HepG2 (cell line): Measurements from ENCODE around the gene ANXA11. TPM values are rescaled to one million over a fixed set of nuclear protein-coding genes. Genes with fewer than 3 reads are reported as not detected.

Source experiments
- ATAC-seq: fragments of 200-7000 bp; cut with Tn5 transposase; 3 replicates; pipeline ENCODE4 v1.9.1; 2020; ENCODE audit warnings: mild to moderate bottlenecking, moderate library complexity
- BruUV-seq: library from RNA; stranded (reverse); fragments of 400-500 nt; replicated peaks from 2 replicates; lab custom pipeline; 2021; lab: Mats Ljungman, UMichigan
- CTCF ChIA-PET: fragments of 300-600 bp; formaldehyde crosslinking; extraction: SDS; loops from one replicate; lab custom pipeline; 2021; ENCODE audit warnings: low total read pairs, inconsistent platforms, low intra/inter-chr PET ratio; lab: Yijun Ruan, JAX
- POLR2A ChIA-PET: fragments of 350-600 bp; sonication (Branson Sonifier 250); formaldehyde crosslinking; loops from one replicate; lab custom pipeline; 2020; ENCODE audit warnings: antibody characterized with exemption, inconsistent platforms; lab: Yijun Ruan, JAX
- DNase-seq: peaks from one replicate; pipeline ENCODE4 v3.0.0-alpha.2; 2015; ENCODE audit warnings: low spot score
- FAIRE-seq: peaks from 3 replicates; lab custom pipeline; 2011; peaks lifted over from hg19 to GRCh38; lab: Jason Lieb, UNC
- H2AFZ ChIP-seq: one replicate; pipeline ENCODE4 v1.6.1; 2011; ENCODE audit warnings: low read length, inconsistent platforms
- H3K27ac ChIP-seq: fragments of 300-600 bp; 3 replicates; pipeline ENCODE4 v1.8.0; 2011; ENCODE audit warnings: mixed run types, mild to moderate bottlenecking, mixed read lengths, low read length, inconsistent platforms; ENCODE audit not compliant: insufficient read depth; ENCODE audit errors: extremely low read length
- H3K27me3 ChIP-seq, 2 experiments: fragments of 200-600 bp in 1 of 2; 2 replicates in 1 of 2; 3 replicates in 1 of 2; pipeline versions ENCODE4 v1.6.0 to v1.8.0; 2011; ENCODE audit warnings: low read length in 2 of 2, mild to moderate bottlenecking in 2 of 2, moderate library complexity in 2 of 2, inconsistent platforms in 1 of 2; ENCODE audit not compliant: insufficient read depth in 2 of 2, control insufficient read depth in 1 of 2
- H3K36me3 ChIP-seq, 2 experiments: fragments of 200-600 bp in 1 of 2; replicated peaks in 1 of 2; 2 replicates in 1 of 2; 3 replicates in 1 of 2; pipeline versions ENCODE4 v1.5.1 to v1.8.0; 2011; ENCODE audit warnings: low read length in 2 of 2, inconsistent platforms in 1 of 2; ENCODE audit not compliant: insufficient read depth in 2 of 2, control insufficient read depth in 1 of 2
- H3K4me1 ChIP-seq: 2 replicates; pipeline ENCODE4 v1.5.1; 2012; ENCODE audit warnings: low read length, inconsistent platforms; ENCODE audit not compliant: insufficient read depth
- H3K4me2 ChIP-seq: 2 replicates; pipeline ENCODE4 v1.6.0; 2011; ENCODE audit warnings: low read depth, low read length, inconsistent platforms
- H3K4me3 ChIP-seq, 3 experiments: fragments of 200-600 bp in 1 of 3; sonication (generic), shearing (Covaris generic) in 1 of 3; replicated peaks in 1 of 3; 2 replicates each; pipeline ENCODE4 v1.5.1; 2011 to 2016; ENCODE audit warnings: low read length in 3 of 3, inconsistent platforms in 2 of 3, low read depth in 2 of 3, mild to moderate bottlenecking in 2 of 3, control low read depth in 1 of 3, mixed read lengths in 1 of 3; ENCODE audit not compliant: insufficient read depth in 1 of 3
- H3K79me2 ChIP-seq: one replicate; pipeline ENCODE4 v1.6.1; 2011; ENCODE audit warnings: low read length, inconsistent platforms; ENCODE audit not compliant: insufficient read depth
- H3K9ac ChIP-seq: 2 replicates; pipeline ENCODE4 v1.6.0; 2011; ENCODE audit warnings: mild to moderate bottlenecking, low read depth, low read length, inconsistent platforms; ENCODE audit not compliant: insufficient read depth
- H3K9me3 ChIP-seq: 2 replicates; pipeline ENCODE4 v1.5.1; 2012; ENCODE audit warnings: mild to moderate bottlenecking, low read length
- H4K20me1 ChIP-seq: 2 replicates; pipeline ENCODE4 v1.6.0; 2011; ENCODE audit warnings: inconsistent platforms, mild to moderate bottlenecking, low read length, moderate library complexity; ENCODE audit not compliant: insufficient read depth
- EEA1 ChIP-seq: sonication (generic); formaldehyde crosslinking; IDR thresholded peaks from 2 replicates; pipeline ENCODE4 v1.5.1; 2020; ENCODE audit warnings: mild to moderate bottlenecking, missing genetic modification reagents, borderline replicate concordance
- FOXK2 ChIP-seq: fragments of 450-650 bp; IDR thresholded peaks from 2 replicates; pipeline ENCODE4 v1.6.1; 2016
- MXI1 ChIP-seq: IDR thresholded peaks from 3 replicates; pipeline ENCODE4 v1.6.1; 2012; ENCODE audit warnings: low read depth, low read length, inconsistent platforms, borderline replicate concordance
- NR2C2 ChIP-seq: sonication (generic); formaldehyde crosslinking; IDR thresholded peaks from 2 replicates; pipeline ENCODE4 v1.4.0; 2020; ENCODE audit warnings: missing genetic modification reagents, mild to moderate bottlenecking, moderate library complexity, borderline replicate concordance
- RFXANK ChIP-seq: IDR thresholded peaks from 2 replicates; pipeline ENCODE4 v1.6.1; 2016
- ZFP37 ChIP-seq: sonication (generic); formaldehyde crosslinking; IDR thresholded peaks from 2 replicates; pipeline ENCODE4 v1.4.0; 2020; ENCODE audit warnings: missing genetic modification reagents, borderline replicate concordance
- ZNF253 ChIP-seq: sonication (generic); formaldehyde crosslinking; IDR thresholded peaks from 2 replicates; pipeline ENCODE4 v1.8.0; 2022; ENCODE audit warnings: mild to moderate bottlenecking, missing genetic modification reagents, borderline replicate concordance
- ZNF605 ChIP-seq: sonication (generic); formaldehyde crosslinking; IDR thresholded peaks from 2 replicates; pipeline ENCODE4 v1.8.0; 2022; ENCODE audit warnings: mild to moderate bottlenecking, missing genetic modification reagents
- ZNF788 ChIP-seq: sonication (generic); formaldehyde crosslinking; IDR thresholded peaks from 2 replicates; pipeline ENCODE4 v1.5.0; 2020; ENCODE audit warnings: mild to moderate bottlenecking, missing genetic modification reagents, borderline replicate concordance
- whole genome bisulfite sequencing: methylation state at CpG from one replicate; pipeline ENCODE4 v1.1.6; 2017; ENCODE audit warnings: low lambda C conversion rate; 5-methylcytosine and 5-hydroxymethylcytosine counted together
- in situ Hi-C: cut with HindIII; loops from 2 replicates; pipeline ENCODE4 v1.10.0; 2017; ENCODE audit warnings: low pct_unique_long_range_greater_than_20kb; ENCODE audit not compliant: extremely low pct_ligation_motif_present
- intact Hi-C: fragments of 100-400 bp; cut with micrococcal nuclease; formaldehyde crosslinking; loops from one replicate; pipeline ENCODE4 v1.10.0; 2022; ENCODE audit not compliant: unreplicated experiment
- polyA plus RNA-seq, 8 experiments: library from polyadenylated mRNA; depleted of rRNA in 3 of 8; stranded (reverse) in 7 of 8; unstranded in 1 of 8; fragments of >200 nt; fragmentation: Illumina TruSeq in 4 of 8; extraction: Trizol in 4 of 8; gene quantifications; 2 replicates each; pipeline versions ENCODE4 v1.2.1 to v1.2.3, GENCODE V29; 2011 to 2016; ENCODE audit warnings: low read depth in 4 of 8, missing spikeins in 1 of 8, mixed read lengths in 1 of 8; ENCODE audit not compliant: insufficient read depth in 1 of 8
- total RNA-seq, 5 experiments: library from RNA; depleted of rRNA; stranded (reverse); fragments of >200 nt; fragmentation: Illumina TruSeq; extraction: Trizol; gene quantifications; 2 replicates each; pipeline ENCODE4 v1.2.3, GENCODE V29; 2016; ENCODE audit warnings: low read depth in 1 of 5
- TF ChIP-seq, protein P1 (sequence below): sonication (generic); formaldehyde crosslinking; IDR thresholded peaks from 2 replicates; pipeline ENCODE4 v1.8.0; 2022; ENCODE audit warnings: low read depth, missing genetic modification reagents
- TF ChIP-seq, protein P2 (sequence below): sonication (generic); formaldehyde crosslinking; IDR thresholded peaks from 2 replicates; pipeline ENCODE4 v1.4.0; 2020; ENCODE audit warnings: missing genetic modification reagents, borderline replicate concordance
- TF ChIP-seq, protein P3 (sequence below): sonication (generic); formaldehyde crosslinking; IDR thresholded peaks from 2 replicates; pipeline ENCODE4 v1.4.0; 2020; ENCODE audit warnings: missing genetic modification reagents, mild to moderate bottlenecking, borderline replicate concordance
- TF ChIP-seq, protein P4 (sequence below), 2 experiments: sonication (generic) in 1 of 2; formaldehyde crosslinking in 1 of 2; IDR thresholded peaks; 2 replicates each; pipeline versions ENCODE4 v1.5.1 to v1.6.1; 2011 to 2020; ENCODE audit warnings: borderline replicate concordance in 1 of 2, low read depth in 1 of 2, low read length in 1 of 2, mild to moderate bottlenecking in 1 of 2, missing genetic modification reagents in 1 of 2, moderate library complexity in 1 of 2

The ANXA11 gene
- total and polyA plus RNA-seq, 2 of the 13 experiments (the other 11 are each of a cell fraction or from before 2014, with no cell fraction given): 30.6 to 51.5 TPM

DNA sequence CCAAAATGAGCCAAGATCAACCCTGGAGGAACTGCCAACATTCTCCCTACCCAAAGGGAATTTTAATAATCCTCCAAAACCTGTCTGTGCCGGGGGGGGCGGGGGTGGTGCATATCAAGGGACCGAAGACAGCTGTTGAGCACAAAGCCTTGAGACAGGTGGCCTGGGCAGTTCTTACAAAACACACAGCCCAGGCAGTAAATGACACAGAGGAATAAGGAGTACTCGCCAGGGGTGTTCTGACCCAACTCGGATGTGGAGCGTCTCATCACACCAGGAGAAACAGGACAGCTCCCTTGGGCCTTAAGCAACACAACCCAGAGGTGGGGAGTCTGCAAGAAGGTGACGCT is 37.2 kb downstream of the ANXA11 start:
- no TSS peak for BruUV-seq
- Histone ChIP-seq H4K20me1 (no peaks in the 10 kb centered on the region), H3K4me2 (no peak overlapping the region), H3K4me1 (no peaks in the 10 kb centered on the region), H3K9ac (no peak overlapping the region), H3K36me3 (peaks cover 7 to 25% of the 10 kb centered on the region in 2 experiments; a peak in 4 of 5 replicates), H3K27ac (no peak overlapping the region), H3K79me2 (no peaks in the 10 kb centered on the region), H3K27me3 (no peaks in the 10 kb centered on the region), H3K9me3 (no peaks in the 10 kb centered on the region), H2AFZ (no peak overlapping the region), H3K4me3 (no peak overlapping the region)
- DNase-seq: no peak
- intact Hi-C loops: loop anchor here (2.0 kb wide), 2 partner anchors 25 to 55 kb away; no protein-coding TSS in a partner anchor
- WGBS: 90% methylated on average over 7 of the region's 7 CpGs
- CTCF ChIA-PET: interaction anchor here (1.7 kb wide), 1 partner anchor 55 kb away, joined by 13 read pairs; no protein-coding TSS in a partner anchor
- POLR2A ChIA-PET: no interaction called here
- in situ Hi-C loops: no loop called here
- no peak for FAIRE-seq
- ATAC-seq: no peak
- TF ChIP-seq, protein P1, sequence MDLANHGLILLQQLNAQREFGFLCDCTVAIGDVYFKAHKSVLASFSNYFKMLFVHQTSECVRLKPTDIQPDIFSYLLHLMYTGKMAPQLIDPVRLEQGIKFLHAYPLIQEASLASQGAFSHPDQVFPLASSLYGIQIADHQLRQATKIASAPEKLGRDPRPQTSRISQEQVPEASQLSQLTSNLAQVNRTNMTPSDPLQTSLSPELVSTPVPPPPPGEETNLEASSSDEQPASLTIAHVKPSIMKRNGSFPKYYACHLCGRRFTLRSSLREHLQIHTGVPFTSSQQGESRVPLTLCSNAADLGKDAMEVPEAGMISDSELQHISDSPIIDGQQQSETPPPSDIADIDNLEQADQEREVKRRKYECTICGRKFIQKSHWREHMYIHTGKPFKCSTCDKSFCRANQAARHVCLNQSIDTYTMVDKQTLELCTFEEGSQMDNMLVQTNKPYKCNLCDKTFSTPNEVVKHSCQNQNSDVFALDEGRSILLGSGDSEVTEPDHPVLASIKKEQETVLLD: no peak
- TF ChIP-seq, protein P2, sequence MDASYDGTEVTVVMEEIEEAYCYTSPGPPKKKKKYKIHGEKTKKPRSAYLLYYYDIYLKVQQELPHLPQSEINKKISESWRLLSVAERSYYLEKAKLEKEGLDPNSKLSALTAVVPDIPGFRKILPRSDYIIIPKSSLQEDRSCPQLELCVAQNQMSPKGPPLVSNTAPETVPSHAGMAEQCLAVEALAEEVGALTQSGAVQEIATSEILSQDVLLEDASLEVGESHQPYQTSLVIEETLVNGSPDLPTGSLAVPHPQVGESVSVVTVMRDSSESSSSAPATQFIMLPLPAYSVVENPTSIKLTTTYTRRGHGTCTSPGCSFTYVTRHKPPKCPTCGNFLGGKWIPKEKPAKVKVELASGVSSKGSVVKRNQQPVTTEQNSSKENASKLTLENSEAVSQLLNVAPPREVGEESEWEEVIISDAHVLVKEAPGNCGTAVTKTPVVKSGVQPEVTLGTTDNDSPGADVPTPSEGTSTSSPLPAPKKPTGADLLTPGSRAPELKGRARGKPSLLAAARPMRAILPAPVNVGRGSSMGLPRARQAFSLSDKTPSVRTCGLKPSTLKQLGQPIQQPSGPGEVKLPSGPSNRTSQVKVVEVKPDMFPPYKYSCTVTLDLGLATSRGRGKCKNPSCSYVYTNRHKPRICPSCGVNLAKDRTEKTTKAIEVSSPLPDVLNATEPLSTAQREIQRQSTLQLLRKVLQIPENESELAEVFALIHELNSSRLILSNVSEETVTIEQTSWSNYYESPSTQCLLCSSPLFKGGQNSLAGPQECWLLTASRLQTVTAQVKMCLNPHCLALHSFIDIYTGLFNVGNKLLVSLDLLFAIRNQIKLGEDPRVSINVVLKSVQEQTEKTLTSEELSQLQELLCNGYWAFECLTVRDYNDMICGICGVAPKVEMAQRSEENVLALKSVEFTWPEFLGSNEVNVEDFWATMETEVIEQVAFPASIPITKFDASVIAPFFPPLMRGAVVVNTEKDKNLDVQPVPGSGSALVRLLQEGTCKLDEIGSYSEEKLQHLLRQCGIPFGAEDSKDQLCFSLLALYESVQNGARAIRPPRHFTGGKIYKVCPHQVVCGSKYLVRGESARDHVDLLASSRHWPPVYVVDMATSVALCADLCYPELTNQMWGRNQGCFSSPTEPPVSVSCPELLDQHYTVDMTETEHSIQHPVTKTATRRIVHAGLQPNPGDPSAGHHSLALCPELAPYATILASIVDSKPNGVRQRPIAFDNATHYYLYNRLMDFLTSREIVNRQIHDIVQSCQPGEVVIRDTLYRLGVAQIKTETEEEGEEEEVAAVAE (CRISPR knock-in tag): no peak
- TF ChIP-seq ZNF788 (CRISPR knock-in tag): no peak
- no peak for TF ChIP-seq FOXK2
- no peak for TF ChIP-seq EEA1 (CRISPR knock-in tag)
- TF ChIP-seq, protein P3, sequence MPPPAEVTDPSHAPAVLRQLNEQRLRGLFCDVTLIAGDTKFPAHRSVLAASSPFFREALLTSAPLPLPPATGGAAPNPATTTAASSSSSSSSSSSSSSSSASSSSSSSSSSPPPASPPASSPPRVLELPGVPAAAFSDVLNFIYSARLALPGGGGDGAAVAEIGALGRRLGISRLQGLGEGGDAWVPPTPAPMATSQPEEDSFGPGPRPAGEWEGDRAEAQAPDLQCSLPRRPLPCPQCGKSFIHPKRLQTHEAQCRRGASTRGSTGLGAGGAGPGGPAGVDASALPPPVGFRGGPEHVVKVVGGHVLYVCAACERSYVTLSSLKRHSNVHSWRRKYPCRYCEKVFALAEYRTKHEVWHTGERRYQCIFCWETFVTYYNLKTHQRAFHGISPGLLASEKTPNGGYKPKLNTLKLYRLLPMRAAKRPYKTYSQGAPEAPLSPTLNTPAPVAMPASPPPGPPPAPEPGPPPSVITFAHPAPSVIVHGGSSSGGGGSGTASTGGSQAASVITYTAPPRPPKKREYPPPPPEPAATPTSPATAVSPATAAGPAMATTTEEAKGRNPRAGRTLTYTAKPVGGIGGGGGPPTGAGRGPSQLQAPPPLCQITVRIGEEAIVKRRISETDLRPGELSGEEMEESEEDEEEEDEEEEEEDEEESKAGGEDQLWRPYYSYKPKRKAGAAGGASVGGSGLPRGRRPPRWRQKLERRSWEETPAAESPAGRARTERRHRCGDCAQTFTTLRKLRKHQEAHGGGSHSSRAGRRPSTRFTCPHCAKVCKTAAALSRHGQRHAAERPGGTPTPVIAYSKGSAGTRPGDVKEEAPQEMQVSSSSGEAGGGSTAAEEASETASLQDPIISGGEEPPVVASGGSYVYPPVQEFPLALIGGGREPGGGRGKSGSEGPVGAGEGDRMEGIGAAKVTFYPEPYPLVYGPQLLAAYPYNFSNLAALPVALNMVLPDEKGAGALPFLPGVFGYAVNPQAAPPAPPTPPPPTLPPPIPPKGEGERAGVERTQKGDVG (CRISPR knock-in tag): no peak
- TF ChIP-seq, protein P4, sequence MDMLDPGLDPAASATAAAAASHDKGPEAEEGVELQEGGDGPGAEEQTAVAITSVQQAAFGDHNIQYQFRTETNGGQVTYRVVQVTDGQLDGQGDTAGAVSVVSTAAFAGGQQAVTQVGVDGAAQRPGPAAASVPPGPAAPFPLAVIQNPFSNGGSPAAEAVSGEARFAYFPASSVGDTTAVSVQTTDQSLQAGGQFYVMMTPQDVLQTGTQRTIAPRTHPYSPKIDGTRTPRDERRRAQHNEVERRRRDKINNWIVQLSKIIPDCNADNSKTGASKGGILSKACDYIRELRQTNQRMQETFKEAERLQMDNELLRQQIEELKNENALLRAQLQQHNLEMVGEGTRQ (IDR thresholded peaks at IDR 0.05; ENCODE audit: low read depth, low read length): no peak
- TF ChIP-seq, protein P4 (CRISPR knock-in tag; IDR thresholded peaks at IDR 0.05; ENCODE audit: borderline replicate concordance): no peak
- TF ChIP-seq MXI1: no peak
- no peak for TF ChIP-seq ZNF605 (CRISPR knock-in tag)
- no peak for TF ChIP-seq ZFP37
- TF ChIP-seq ZNF253 (CRISPR knock-in tag): no peak
- no peak for TF ChIP-seq RFXANK (CRISPR knock-in tag)
- no peak for TF ChIP-seq NR2C2 (CRISPR knock-in tag)
